Endothelial cell of umbilical vein (primary cell): Measurements from ENCODE around the gene ZNF184. TPM values are rescaled to one million over a fixed set of nuclear protein-coding genes. Genes with fewer than 3 reads are reported as not detected.

ENCODE experiments used
- Bru-seq: library from RNA; stranded (reverse); fragments of 400-500 nt; gene quantifications from one replicate; lab custom pipeline; 2021; lab: Mats Ljungman, UMichigan
- BruChase-seq, 2 experiments: library from RNA; stranded (reverse); fragments of 400-500 nt; gene quantifications; one replicate each; lab custom pipeline; 2021; lab: Mats Ljungman, UMichigan
- BruUV-seq: library from RNA; stranded (reverse); fragments of 400-500 nt; replicated peaks from 2 replicates; lab custom pipeline; 2021; lab: Mats Ljungman, UMichigan
- CTCF ChIA-PET: fragments of 300-600, 350-600 bp; sonication (Branson Sonifier 250); formaldehyde crosslinking; loops from one replicate; lab custom pipeline; 2021; ENCODE audit warnings: antibody characterized with exemption, inconsistent platforms; lab: Charles Lee
- POLR2A ChIA-PET: fragments of 300-600, 350-600 bp; sonication (Branson Sonifier 250); formaldehyde crosslinking; loops from one replicate; lab custom pipeline; 2021; ENCODE audit warnings: antibody characterized with exemption, inconsistent platforms; lab: Charles Lee
- DNase-seq: peaks from one replicate; pipeline ENCODE4 v3.0.0-alpha.2; 2011; ENCODE audit warnings: low read depth, low spot score
- FAIRE-seq: peaks from 2 replicates; lab custom pipeline; 2011; peaks lifted over from hg19 to GRCh38; lab: Jason Lieb, UNC
- H2AFZ ChIP-seq: 2 replicates; pipeline ENCODE4 v1.6.0; 2012; ENCODE audit warnings: low read depth, low read length, control low read depth, inconsistent platforms
- H3K27ac ChIP-seq: 2 replicates; pipeline ENCODE4 v1.5.1; 2011; ENCODE audit warnings: low read depth, mild to moderate bottlenecking, control low read depth, low read length, moderate library complexity; ENCODE audit not compliant: insufficient read depth
- H3K27me3 ChIP-seq, 2 experiments: 2 replicates each; pipeline versions ENCODE4 v1.6.0 to v1.6.1; 2011; ENCODE audit warnings: low read length in 2 of 2, mixed read lengths in 1 of 2; ENCODE audit not compliant: control insufficient read depth in 2 of 2, insufficient read depth in 2 of 2
- H3K36me3 ChIP-seq, 2 experiments: 2 replicates in 1 of 2; 3 replicates in 1 of 2; pipeline ENCODE4 v1.5.1; 2011; ENCODE audit warnings: low read length in 2 of 2, mild to moderate bottlenecking in 1 of 2, moderate library complexity in 1 of 2; ENCODE audit not compliant: control insufficient read depth in 2 of 2, insufficient read depth in 2 of 2; ENCODE audit errors: extremely low read depth in 1 of 2
- H3K4me1 ChIP-seq: 3 replicates; pipeline ENCODE4 v1.5.1; 2011; ENCODE audit warnings: mild to moderate bottlenecking, low read length; ENCODE audit not compliant: control insufficient read depth, insufficient read depth; ENCODE audit errors: extremely low read depth
- H3K4me2 ChIP-seq: 2 replicates; pipeline ENCODE4 v1.6.1; 2011; ENCODE audit warnings: low read length, control low read depth, mixed read lengths; ENCODE audit not compliant: insufficient read depth
- H3K4me3 ChIP-seq, 3 experiments: fragments of 200-600 bp in 1 of 3; sonication (generic), shearing (Covaris generic) in 1 of 3; replicated peaks in 1 of 3; 2 replicates each; pipeline ENCODE4 v1.5.1; 2011 to 2016; ENCODE audit warnings: control low read depth in 3 of 3, low read length in 3 of 3, mild to moderate bottlenecking in 2 of 3, inconsistent platforms in 1 of 3, low read depth in 1 of 3, moderate library complexity in 1 of 3; ENCODE audit not compliant: insufficient read depth in 1 of 3
- H3K79me2 ChIP-seq: 2 replicates; pipeline ENCODE4 v1.6.0; 2012; ENCODE audit warnings: low read length, inconsistent platforms; ENCODE audit not compliant: control insufficient read depth, insufficient read depth
- H3K9ac ChIP-seq: replicated peaks from 2 replicates; pipeline ENCODE3; 2011; ENCODE audit warnings: low read length, control low read depth; ENCODE audit not compliant: insufficient read depth; ENCODE audit errors: extremely low read depth
- H3K9me1 ChIP-seq: replicated peaks from 3 replicates; pipeline ENCODE4 v1.6.0; 2011; ENCODE audit warnings: mild to moderate bottlenecking, low read length; ENCODE audit not compliant: control insufficient read depth, insufficient read depth; ENCODE audit errors: extremely low read depth
- H3K9me3 ChIP-seq: replicated peaks from 2 replicates; pipeline ENCODE4 v1.5.1; 2012; ENCODE audit warnings: low read length, inconsistent platforms; ENCODE audit not compliant: control insufficient read depth, insufficient read depth
- H4K20me1 ChIP-seq: replicated peaks from 2 replicates; pipeline ENCODE3; 2011; ENCODE audit warnings: mild to moderate bottlenecking, low read length; ENCODE audit not compliant: control insufficient read depth, insufficient read depth; ENCODE audit errors: extremely low read depth
- EZH2 ChIP-seq: IDR thresholded peaks from 2 replicates; pipeline ENCODE4 v1.6.1; 2012; ENCODE audit warnings: borderline replicate concordance, low read depth, mild to moderate bottlenecking, moderate library complexity, low read length, inconsistent platforms; ENCODE audit not compliant: severe bottlenecking
- FOS ChIP-seq: IDR thresholded peaks from 2 replicates; pipeline ENCODE4 v1.6.1; 2011; ENCODE audit warnings: mild to moderate bottlenecking, low read length, moderate library complexity, borderline replicate concordance; ENCODE audit not compliant: insufficient read depth
- GATA2 ChIP-seq: IDR thresholded peaks from 2 replicates; pipeline ENCODE4 v1.7.0; 2011; ENCODE audit warnings: low read depth, mild to moderate bottlenecking, moderate library complexity, mixed read lengths, low read length; ENCODE audit not compliant: insufficient read length, insufficient read depth
- MAX ChIP-seq: IDR thresholded peaks from 2 replicates; pipeline ENCODE4 v1.6.1; 2011; ENCODE audit not compliant: insufficient read depth, insufficient read length
- MYC ChIP-seq: IDR thresholded peaks from one replicate; pipeline ENCODE4 v1.6.1; 2011; ENCODE audit warnings: mild to moderate bottlenecking, low read depth, low read length
- POLR2A ChIP-seq: IDR thresholded peaks from 2 replicates; pipeline ENCODE4 v1.6.1; 2012; ENCODE audit warnings: low read depth, mild to moderate bottlenecking, control low read depth, low read length
- POLR2AphosphoS5 ChIP-seq: IDR thresholded peaks from 2 replicates; pipeline ENCODE4 v1.6.1; 2012; ENCODE audit warnings: low read depth, mild to moderate bottlenecking, control low read depth, low read length, moderate library complexity; ENCODE audit not compliant: insufficient read depth
- dilution Hi-C: fragments of 300-500 bp; cut with MboI; formaldehyde crosslinking; loops from one replicate; pipeline ENCODE4 v1.15.0; 2019; ENCODE audit warnings: low sequenced_read_pairs; ENCODE audit not compliant: extremely low pct_ligation_motif_present
- intact Hi-C: fragments of 100-400 bp; cut with micrococcal nuclease; formaldehyde crosslinking; loops from one replicate; pipeline ENCODE4 v1.10.0; 2022
- long read RNA-seq: library from polyadenylated mRNA; stranded (forward); transcript quantifications from one replicate; pipeline ENCODE4 v2.0.0, GENCODE V29; 2021
- polyA minus RNA-seq, 3 experiments: library from RNA; depleted of rRNA, polyadenylated mRNA; stranded (reverse); fragments of >200 nt; gene quantifications; 1 replicate in 1 of 3; 2 replicates in 2 of 3; pipeline ENCODE4 v1.2.3, GENCODE V29; 2011
- polyA plus RNA-seq, 4 experiments: library from polyadenylated mRNA; depleted of rRNA in 3 of 4; stranded (reverse) in 3 of 4; unstranded in 1 of 4; fragments of >200 nt; gene quantifications; 2 replicates each; pipeline versions ENCODE4 v1.2.1 to v1.2.3, GENCODE V29; 2011 to 2012; ENCODE audit warnings: missing spikeins in 1 of 4
- total RNA-seq: library from RNA; stranded (reverse); gene quantifications from 2 replicates; pipeline ENCODE4 v1.2.3, GENCODE V29; 2021

Gene ZNF184
- total RNA-seq (5.4 and 6.5 TPM in 2 replicates), polyA plus RNA-seq (1.4 and 1.6 TPM in 2 replicates), polyA minus RNA-seq (3.0 and 5.5 TPM in 2 replicates), Bru-seq, nascent RNA (percentile 73 among the genes with signal in this experiment), BruChase-seq, experiment 1, labeled RNA remaining after a 6-hour chase (percentile 61 among the genes with signal in this experiment), BruChase-seq, experiment 2, labeled RNA remaining after a 2-hour chase (percentile 62 among the genes with signal in this experiment)
- polyA plus RNA-seq (2011; cell fraction: cytosol; rRNA removed): 2.6 and 3.0 TPM in 2 replicates
- 3.1 and 4.1 TPM in 2 replicates for polyA plus RNA-seq (2011; cell fraction: nucleus; rRNA removed)
- 3.7 and 5.0 TPM in 2 replicates for polyA plus RNA-seq (2012)
- polyA minus RNA-seq (2011; cell fraction: cytosol; rRNA and poly(A)+ RNA removed): 3.2 TPM
- polyA minus RNA-seq (2011; cell fraction: nucleus; rRNA and poly(A)+ RNA removed): 3.3 and 4.7 TPM in 2 replicates
- long read RNA-seq, partial matches to known transcripts: 0 of 16 reads
- long read RNA-seq, other reads (novel, unspliced or antisense): 14 of 16 reads

- Histone ChIP-seq H3K9me3 (no peaks in the 10 kb centered on the region), H3K9me1 (no peaks in the 10 kb centered on the region), H3K27ac (peak within 1 kb of the TSS; percentile 74), H3K27me3 (peaks cover 9 to 14% of the 10 kb centered on the region in 2 experiments), H3K9ac (peak within 1 kb of the TSS; percentile 86), H3K4me1 (peaks cover 9% of the 10 kb centered on the region), H2AFZ (peak within 1 kb of the TSS; percentile 70), H4K20me1 (no peaks in the 10 kb centered on the region), H3K4me3 (peak within 1 kb of the TSS; percentile 68 to 94 (median 82)), H3K36me3 (no peaks in the 10 kb centered on the region), H3K79me2 (peaks cover 7% of the 10 kb centered on the region), H3K4me2 (peak within 1 kb of the TSS; percentile 93)
- peak; percentile 96 for FAIRE-seq
- dilution Hi-C loops: no loop called here
- no peak for TF ChIP-seq EZH2
- TF ChIP-seq POLR2AphosphoS5: peak; percentile 92
- peak; percentile 61 for TF ChIP-seq MAX
- TF ChIP-seq FOS: no peak
- TF ChIP-seq MYC: peak; percentile 63
- TF ChIP-seq POLR2A: peak; percentile 84
- no peak for TF ChIP-seq GATA2
- peak; percentile 98 for DNase-seq
- POLR2A ChIA-PET: interaction anchor here (0.7 kb wide), 1 partner anchor 22 kb away, joined by 5 read pairs; no protein-coding TSS in a partner anchor
- intact Hi-C loops: loop anchor here (1.0 to 10.0 kb wide), 9 partner anchors 30 to 1512 kb away; partner anchors contain the start of gene ZSCAN9
- CTCF ChIA-PET: interaction anchor here (0.6 to 3.4 kb wide), 8 partner anchors 10 to 1016 kb away, joined by 3 to 13 read pairs (median 4); no protein-coding TSS in a partner anchor
- BruUV-seq: TSS peak; percentile 67
Measured at GRCh38 chr6:27472617-27473400, at the start of gene ZNF184. TSS of gene ZNF184 (minus strand) at chr6:27473105. CDS start at chr6:27472294, 811 bp downstream.
